ENCODE results near the gene TMPRSS11A.

TMPRSS11A gene

DNA sequence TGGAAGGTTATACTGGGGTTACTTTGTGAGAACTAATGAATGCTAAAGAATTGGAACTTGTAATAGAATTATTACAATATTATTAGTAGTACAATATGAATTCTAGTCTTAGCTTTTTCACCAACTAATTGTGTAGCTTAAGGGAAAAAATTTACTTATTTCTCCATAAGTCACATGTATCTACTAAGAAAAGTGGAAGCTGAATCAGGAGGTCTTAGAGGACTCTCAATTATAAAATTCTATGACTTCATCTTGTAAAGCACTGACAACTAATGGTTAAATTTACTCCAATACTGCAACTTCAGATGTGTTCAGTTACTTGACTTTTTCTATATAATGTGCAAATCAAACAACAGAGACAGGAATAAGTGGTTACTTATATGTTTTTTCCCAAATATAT is 78.6 kb downstream of the TMPRSS11A start:
- TF ChIP-seq, protein P1, sequence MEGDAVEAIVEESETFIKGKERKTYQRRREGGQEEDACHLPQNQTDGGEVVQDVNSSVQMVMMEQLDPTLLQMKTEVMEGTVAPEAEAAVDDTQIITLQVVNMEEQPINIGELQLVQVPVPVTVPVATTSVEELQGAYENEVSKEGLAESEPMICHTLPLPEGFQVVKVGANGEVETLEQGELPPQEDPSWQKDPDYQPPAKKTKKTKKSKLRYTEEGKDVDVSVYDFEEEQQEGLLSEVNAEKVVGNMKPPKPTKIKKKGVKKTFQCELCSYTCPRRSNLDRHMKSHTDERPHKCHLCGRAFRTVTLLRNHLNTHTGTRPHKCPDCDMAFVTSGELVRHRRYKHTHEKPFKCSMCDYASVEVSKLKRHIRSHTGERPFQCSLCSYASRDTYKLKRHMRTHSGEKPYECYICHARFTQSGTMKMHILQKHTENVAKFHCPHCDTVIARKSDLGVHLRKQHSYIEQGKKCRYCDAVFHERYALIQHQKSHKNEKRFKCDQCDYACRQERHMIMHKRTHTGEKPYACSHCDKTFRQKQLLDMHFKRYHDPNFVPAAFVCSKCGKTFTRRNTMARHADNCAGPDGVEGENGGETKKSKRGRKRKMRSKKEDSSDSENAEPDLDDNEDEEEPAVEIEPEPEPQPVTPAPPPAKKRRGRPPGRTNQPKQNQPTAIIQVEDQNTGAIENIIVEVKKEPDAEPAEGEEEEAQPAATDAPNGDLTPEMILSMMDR (IDR thresholded peaks at IDR 0.05; ENCODE audit: insufficient read depth, low read length, poor library complexity, severe bottlenecking): no peak
- no peak overlapping the region for H3K4me3 ChIP-seq (replicated peaks; ENCODE audit: low read depth, low read length)
- no peak for DNase-seq (ENCODE audit: extremely low read depth, insufficient read length)
- H3K27me3 ChIP-seq (replicated peaks; ENCODE audit: control insufficient read depth, insufficient read depth, low read length): no peaks in the 10 kb centered on the region
- H3K36me3 ChIP-seq (ENCODE audit: control insufficient read depth, insufficient read depth, low read length): no peaks in the 10 kb centered on the region

DNA sequence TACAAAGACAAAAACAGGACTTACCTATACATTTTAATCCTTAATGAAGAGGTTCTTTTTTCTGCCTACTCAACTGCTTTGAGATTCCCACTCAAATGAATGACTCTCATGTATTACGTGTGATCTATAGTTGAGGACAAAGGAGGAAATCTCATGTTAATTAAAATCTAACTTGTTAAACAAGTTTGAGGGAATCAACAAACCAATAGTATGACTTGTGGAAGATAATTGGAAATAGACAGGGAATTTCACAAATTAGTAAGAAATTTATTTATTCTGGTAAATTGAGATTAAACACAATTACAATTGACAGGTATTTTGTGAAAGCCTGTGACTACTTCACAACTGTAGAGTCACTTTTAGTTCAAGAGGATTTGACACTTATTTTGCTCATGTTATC is 79.4 kb downstream of the TMPRSS11A start, which contains the start of gene TMPRSS11D:
TSS of gene TMPRSS11D (minus strand) at position 101 of the 400 bp plus-strand sequence. CDS start at position 32, 69 bp downstream.
- H3K36me3 ChIP-seq (ENCODE audit: control insufficient read depth, insufficient read depth, low read length): no peaks in the 10 kb centered on the region
- TF ChIP-seq, protein P1 (IDR thresholded peaks at IDR 0.05; ENCODE audit: insufficient read depth, low read length, poor library complexity, severe bottlenecking): no peak
- no peaks in the 10 kb centered on the region for H3K27me3 ChIP-seq (replicated peaks; ENCODE audit: control insufficient read depth, insufficient read depth, low read length)
- no peak within 1 kb of the TSS for H3K4me3 ChIP-seq (replicated peaks; ENCODE audit: low read depth, low read length)
- no peak for DNase-seq (ENCODE audit: extremely low read depth, insufficient read length)

DNA sequence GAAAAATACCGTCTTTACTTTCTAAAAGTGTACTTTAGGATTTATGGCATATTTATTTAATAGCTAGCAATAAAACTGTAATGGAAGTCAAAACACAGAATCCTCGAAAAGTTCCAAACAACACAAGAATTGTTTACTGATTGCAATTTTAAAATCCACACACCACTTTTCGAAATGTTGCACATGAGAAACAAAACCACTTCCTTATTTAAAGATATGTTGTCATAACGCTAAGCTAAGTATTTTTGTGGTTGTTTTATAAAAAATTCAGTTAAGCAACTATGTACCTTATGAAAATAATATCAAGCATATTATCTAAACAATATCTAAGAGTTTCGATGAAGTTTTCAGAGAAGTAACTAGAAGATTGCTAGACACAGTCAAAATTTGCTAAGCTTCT is 79.8 kb downstream of the TMPRSS11A start:
- DNase-seq (ENCODE audit: extremely low read depth, insufficient read length): no peak
- Histone ChIP-seq H3K36me3 (ENCODE audit: control insufficient read depth, insufficient read depth, low read length) (no peaks in the 10 kb centered on the region), H3K27me3 (replicated peaks; ENCODE audit: control insufficient read depth, insufficient read depth, low read length) (no peaks in the 10 kb centered on the region), H3K4me3 (replicated peaks; ENCODE audit: low read depth, low read length) (no peak overlapping the region)
- TF ChIP-seq, protein P1 (IDR thresholded peaks at IDR 0.05; ENCODE audit: insufficient read depth, low read length, poor library complexity, severe bottlenecking): no peak

DNA sequence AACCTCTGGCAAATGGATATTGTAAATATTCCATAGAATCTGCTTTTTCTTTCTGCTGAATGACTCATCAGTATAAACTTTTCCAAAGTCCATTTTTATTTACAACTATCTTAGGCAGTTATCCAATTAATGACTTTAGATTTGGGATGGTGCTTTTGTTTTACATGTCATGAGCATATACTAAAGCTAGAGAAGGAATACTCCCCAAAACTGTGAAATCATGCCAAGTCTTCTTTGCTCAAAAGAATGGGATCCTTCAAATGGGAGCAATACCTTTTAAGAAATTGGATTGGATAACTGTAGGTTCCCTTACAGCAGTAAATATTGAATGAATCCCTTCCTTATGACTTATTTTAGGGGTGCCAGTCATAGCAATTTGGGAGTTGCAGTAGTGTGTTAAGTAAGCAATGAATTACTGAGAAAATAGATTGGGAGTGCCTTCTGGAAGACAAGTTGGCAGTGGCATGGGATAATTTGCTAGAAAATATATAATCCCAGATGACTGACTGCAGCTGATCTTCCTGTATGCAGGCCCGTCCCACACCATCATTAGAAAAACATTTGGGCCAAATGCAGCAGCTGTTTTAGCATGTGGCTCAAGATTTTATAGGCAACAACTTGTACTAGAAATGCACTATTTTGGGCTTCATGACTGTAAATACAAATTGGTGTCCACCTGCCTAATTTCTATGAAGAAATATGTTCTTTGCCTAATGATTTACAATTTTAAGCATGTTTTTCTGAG is 82.3 kb downstream of the TMPRSS11A start:
- TF ChIP-seq, protein P1 (IDR thresholded peaks at IDR 0.05; ENCODE audit: insufficient read depth, low read length, poor library complexity, severe bottlenecking): no peak
- H3K27me3 ChIP-seq (replicated peaks; ENCODE audit: control insufficient read depth, insufficient read depth, low read length): no peaks in the 10 kb centered on the region
- DNase-seq (ENCODE audit: extremely low read depth, insufficient read length): no peak
- H3K36me3 ChIP-seq (ENCODE audit: control insufficient read depth, insufficient read depth, low read length): no peaks in the 10 kb centered on the region
- no peak overlapping the region for H3K4me3 ChIP-seq (replicated peaks; ENCODE audit: low read depth, low read length)

DNA sequence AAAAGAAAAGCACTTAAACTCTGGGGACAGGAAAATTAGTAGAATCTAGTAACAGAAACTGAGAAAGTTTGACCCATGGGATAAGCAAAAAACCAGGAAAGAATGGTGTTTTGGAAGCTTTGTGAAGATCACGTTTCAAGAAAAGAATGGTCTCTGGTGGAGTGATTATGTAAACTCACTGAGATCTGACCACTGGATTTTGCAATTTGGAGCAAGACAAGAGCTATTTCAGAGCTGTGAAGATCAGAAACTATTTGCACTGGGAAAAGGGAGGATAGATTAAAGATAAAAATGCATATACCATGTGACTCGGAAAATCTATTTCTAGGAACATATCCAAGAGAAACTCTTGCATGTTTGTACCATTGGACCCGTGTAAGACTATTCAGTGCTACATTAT is 83.8 kb downstream of the TMPRSS11A start:
- Histone ChIP-seq H3K36me3 (ENCODE audit: control insufficient read depth, insufficient read depth, low read length) (no peaks in the 10 kb centered on the region), H3K27me3 (replicated peaks; ENCODE audit: control insufficient read depth, insufficient read depth, low read length) (no peaks in the 10 kb centered on the region), H3K4me3 (replicated peaks; ENCODE audit: low read depth, low read length) (no peak overlapping the region)
- DNase-seq (ENCODE audit: extremely low read depth, insufficient read length): no peak
- TF ChIP-seq, protein P1 (IDR thresholded peaks at IDR 0.05; ENCODE audit: insufficient read depth, low read length, poor library complexity, severe bottlenecking): no peak
